Erythroblast (primary cell): ENCODE results near the gene ELANE.

ENCODE experiments used
- GATA1 ChIP-seq: IDR thresholded peaks from 2 replicates; pipeline ENCODE4 v1.6.1; 2011; ENCODE audit warnings: low read depth, mild to moderate bottlenecking, control low read depth, low read length, moderate library complexity
- POLR2A ChIP-seq: IDR thresholded peaks from 2 replicates; pipeline ENCODE4 v1.6.1; 2011; ENCODE audit warnings: mild to moderate bottlenecking, low read length

GRCh38 chr19:868458-869244, 16.5 kb downstream of the ELANE start:
- TF ChIP-seq POLR2A (no peak), GATA1 (no peak)
